HEK293 (cell line): ENCODE results near the gene WNT5B.

Experiments used
- CTCF ChIA-PET: fragments of 350-600 bp; formaldehyde crosslinking; extraction: SDS; loops from one replicate; lab custom pipeline; 2021; ENCODE audit warnings: antibody characterized with exemption; lab: Yijun Ruan, JAX
- POLR2A ChIA-PET: fragments of 300-600 bp; formaldehyde crosslinking; extraction: SDS; loops from one replicate; lab custom pipeline; 2020; ENCODE audit warnings: antibody characterized with exemption, inconsistent platforms; lab: Yijun Ruan, JAX
- H3K27ac ChIP-seq: fragments of 200-500 bp; sonication (Bioruptor generic); 2 replicates; pipeline ENCODE4 v1.5.1; 2014; ENCODE audit warnings: low read depth, low read length, control low read depth, inconsistent platforms; ENCODE audit errors: extremely low read depth
- H3K36me3 ChIP-seq, 2 experiments: fragments of 200-500 bp in 1 of 2; sonication (Bioruptor generic) in 1 of 2; 1 replicate in 1 of 2; 2 replicates in 1 of 2; pipeline ENCODE4 v1.5.1; 2014 to 2017; ENCODE audit warnings: inconsistent platforms in 2 of 2, low read length in 2 of 2; ENCODE audit not compliant: control insufficient read depth in 2 of 2, insufficient read depth in 1 of 2
- H3K4me1 ChIP-seq: fragments of 200-500 bp; sonication (Bioruptor generic); 2 replicates; pipeline ENCODE4 v1.5.1; 2014; ENCODE audit warnings: mild to moderate bottlenecking, low read length, inconsistent platforms; ENCODE audit not compliant: control insufficient read depth, insufficient read depth
- H3K4me3 ChIP-seq: 2 replicates; pipeline ENCODE4 v1.5.1; 2011; ENCODE audit warnings: low read depth, mild to moderate bottlenecking, control low read depth, low read length, moderate library complexity
- H3K9me3 ChIP-seq: fragments of 200-500 bp; sonication (Bioruptor generic); 2 replicates; pipeline ENCODE4 v1.5.1; 2014; ENCODE audit warnings: low read depth, low read length, inconsistent platforms; ENCODE audit not compliant: control insufficient read depth, insufficient read depth
- FEZF1 ChIP-seq: fragments of 450-650 bp; formaldehyde crosslinking; IDR thresholded peaks from 2 replicates; pipeline ENCODE4 v1.5.1; 2016; ENCODE audit warnings: missing biosample characterization, missing genetic modification characterization
- INSM2 ChIP-seq: fragments of 450-650 bp; formaldehyde crosslinking; IDR thresholded peaks from 2 replicates; pipeline ENCODE4 v1.5.1; 2016; ENCODE audit warnings: missing biosample characterization, missing genetic modification characterization
- KLF10 ChIP-seq: fragments of 450-650 bp; IDR thresholded peaks from 2 replicates; pipeline ENCODE4 v1.5.1; 2018; ENCODE audit warnings: missing biosample characterization, mild to moderate bottlenecking, missing genetic modification characterization
- MZF1 ChIP-seq: fragments of 450-650 bp; formaldehyde crosslinking; IDR thresholded peaks from 2 replicates; pipeline ENCODE4 v1.5.1; 2017; ENCODE audit warnings: missing biosample characterization, missing genetic modification characterization, borderline replicate concordance
- REST ChIP-seq: fragments of 450-650 bp; formaldehyde crosslinking; IDR thresholded peaks from 2 replicates; pipeline ENCODE4 v1.5.1; 2016; ENCODE audit warnings: missing biosample characterization, missing genetic modification characterization
- SP7 ChIP-seq: fragments of 450-650 bp; formaldehyde crosslinking; IDR thresholded peaks from 2 replicates; pipeline ENCODE4 v1.5.1; 2016; ENCODE audit warnings: missing biosample characterization, missing genetic modification characterization
- TRIM28 ChIP-seq: IDR thresholded peaks from 2 replicates; pipeline ENCODE4 v1.6.1; 2011; ENCODE audit warnings: low read length, control low read depth, borderline replicate concordance
- ZEB2 ChIP-seq: fragments of 450-650 bp; formaldehyde crosslinking; IDR thresholded peaks from 2 replicates; pipeline ENCODE4 v1.5.1; 2016; ENCODE audit warnings: missing biosample characterization, missing genetic modification characterization
- ZFHX2 ChIP-seq: fragments of 450-650 bp; formaldehyde crosslinking; conservative IDR thresholded peaks from 2 replicates; pipeline ENCODE4 v1.5.1; 2016; ENCODE audit warnings: missing biosample characterization, missing genetic modification characterization
- ZIC2 ChIP-seq: fragments of 450-650 bp; formaldehyde crosslinking; IDR thresholded peaks from 2 replicates; pipeline ENCODE4 v1.5.1; 2016; ENCODE audit warnings: missing biosample characterization, missing genetic modification characterization
- ZNF10 ChIP-seq: fragments of 450-650 bp; formaldehyde crosslinking; IDR thresholded peaks from 2 replicates; pipeline ENCODE4 v1.5.1; 2017; ENCODE audit warnings: missing biosample characterization, missing genetic modification characterization
- ZNF335 ChIP-seq: fragments of 450-650 bp; formaldehyde crosslinking; conservative IDR thresholded peaks from 2 replicates; pipeline ENCODE4 v1.5.1; 2016; ENCODE audit warnings: missing biosample characterization, missing genetic modification characterization
- ZNF341 ChIP-seq: fragments of 450-650 bp; formaldehyde crosslinking; IDR thresholded peaks from 2 replicates; pipeline ENCODE4; 2016; ENCODE audit warnings: low read depth, missing biosample characterization, missing genetic modification characterization
- ZNF366 ChIP-seq: fragments of 450-650 bp; formaldehyde crosslinking; conservative IDR thresholded peaks from 2 replicates; pipeline ENCODE4 v1.5.1; 2016; ENCODE audit warnings: missing biosample characterization, missing genetic modification characterization
- ZNF449 ChIP-seq: fragments of 450-650 bp; formaldehyde crosslinking; IDR thresholded peaks from 2 replicates; pipeline ENCODE4 v1.5.1; 2017; ENCODE audit warnings: missing biosample characterization, mild to moderate bottlenecking, missing genetic modification characterization, moderate library complexity
- ZNF514 ChIP-seq: fragments of 450-650 bp; formaldehyde crosslinking; IDR thresholded peaks from 2 replicates; pipeline ENCODE4 v1.5.1; 2016; ENCODE audit warnings: missing biosample characterization, missing genetic modification characterization
- ZNF561 ChIP-seq: fragments of 450-650 bp; IDR thresholded peaks from 2 replicates; pipeline ENCODE4 v1.5.1; 2018; ENCODE audit warnings: missing biosample characterization, missing genetic modification characterization, borderline replicate concordance
- ZNF600 ChIP-seq: fragments of 450-650 bp; formaldehyde crosslinking; IDR thresholded peaks from 2 replicates; pipeline ENCODE4 v1.5.1; 2016; ENCODE audit warnings: missing biosample characterization, missing genetic modification characterization
- ZNF629 ChIP-seq: fragments of 450-650 bp; formaldehyde crosslinking; IDR thresholded peaks from 2 replicates; pipeline ENCODE4 v1.5.1; 2017; ENCODE audit warnings: missing biosample characterization, missing genetic modification characterization
- TF ChIP-seq, protein P1 (sequence below): fragments of 450-650 bp; formaldehyde crosslinking; IDR thresholded peaks from 2 replicates; pipeline ENCODE4 v1.5.1; 2016; ENCODE audit warnings: missing biosample characterization, missing genetic modification characterization
- TF ChIP-seq, protein P2 (sequence below): fragments of 450-650 bp; formaldehyde crosslinking; IDR thresholded peaks from 2 replicates; pipeline ENCODE4 v1.5.1; 2016; ENCODE audit warnings: missing biosample characterization, missing genetic modification characterization
- TF ChIP-seq, protein P3 (sequence below): fragments of 450-650 bp; IDR thresholded peaks from 2 replicates; pipeline ENCODE4 v1.5.1; 2018; ENCODE audit warnings: missing biosample characterization, mild to moderate bottlenecking, missing genetic modification characterization

WNT5B gene

DNA sequence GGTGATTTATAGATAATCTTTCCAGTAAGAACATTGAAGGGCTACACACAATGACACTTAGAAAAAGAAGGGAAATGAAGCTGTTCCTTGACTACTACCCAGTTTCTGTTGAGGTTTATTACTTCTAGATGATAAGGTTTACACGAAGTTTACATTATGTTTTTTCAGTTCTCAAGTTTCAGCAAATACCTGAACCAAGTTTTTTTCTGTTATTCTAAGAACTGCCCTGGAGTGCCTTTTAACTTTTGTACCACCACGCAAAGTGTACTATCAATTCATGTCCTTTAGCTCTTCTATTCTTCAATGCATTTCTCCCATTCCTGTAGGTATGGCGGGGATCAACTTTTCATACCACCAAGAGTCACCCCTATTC is 40.5 kb upstream of the WNT5B start (continued):
- TF ChIP-seq, protein P1, sequence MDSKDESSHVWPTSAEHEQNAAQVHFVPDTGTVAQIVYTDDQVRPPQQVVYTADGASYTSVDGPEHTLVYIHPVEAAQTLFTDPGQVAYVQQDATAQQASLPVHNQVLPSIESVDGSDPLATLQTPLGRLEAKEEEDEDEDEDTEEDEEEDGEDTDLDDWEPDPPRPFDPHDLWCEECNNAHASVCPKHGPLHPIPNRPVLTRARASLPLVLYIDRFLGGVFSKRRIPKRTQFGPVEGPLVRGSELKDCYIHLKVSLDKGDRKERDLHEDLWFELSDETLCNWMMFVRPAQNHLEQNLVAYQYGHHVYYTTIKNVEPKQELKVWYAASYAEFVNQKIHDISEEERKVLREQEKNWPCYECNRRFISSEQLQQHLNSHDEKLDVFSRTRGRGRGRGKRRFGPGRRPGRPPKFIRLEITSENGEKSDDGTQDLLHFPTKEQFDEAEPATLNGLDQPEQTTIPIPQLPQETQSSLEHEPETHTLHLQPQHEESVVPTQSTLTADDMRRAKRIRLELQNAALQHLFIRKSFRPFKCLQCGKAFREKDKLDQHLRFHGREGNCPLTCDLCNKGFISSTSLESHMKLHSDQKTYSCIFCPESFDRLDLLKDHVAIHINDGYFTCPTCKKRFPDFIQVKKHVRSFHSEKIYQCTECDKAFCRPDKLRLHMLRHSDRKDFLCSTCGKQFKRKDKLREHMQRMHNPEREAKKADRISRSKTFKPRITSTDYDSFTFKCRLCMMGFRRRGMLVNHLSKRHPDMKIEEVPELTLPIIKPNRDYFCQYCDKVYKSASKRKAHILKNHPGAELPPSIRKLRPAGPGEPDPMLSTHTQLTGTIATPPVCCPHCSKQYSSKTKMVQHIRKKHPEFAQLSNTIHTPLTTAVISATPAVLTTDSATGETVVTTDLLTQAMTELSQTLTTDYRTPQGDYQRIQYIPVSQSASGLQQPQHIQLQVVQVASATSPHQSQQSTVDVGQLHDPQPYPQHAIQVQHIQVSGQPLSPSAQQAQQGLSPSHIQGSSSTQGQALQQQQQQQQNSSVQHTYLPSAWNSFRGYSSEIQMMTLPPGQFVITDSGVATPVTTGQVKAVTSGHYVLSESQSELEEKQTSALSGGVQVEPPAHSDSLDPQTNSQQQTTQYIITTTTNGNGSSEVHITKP: no peak
- peak; percentile 32; the same call in 1 of the 2 replicates for TF ChIP-seq ZNF341 (tag by site-specific recombination)
- peak; percentile 64 for TF ChIP-seq FEZF1 (tag by site-specific recombination)
- TF ChIP-seq ZNF335 (tag by site-specific recombination): no peak
- no peak for TF ChIP-seq SP7 (tag by site-specific recombination)
- TF ChIP-seq, protein P2, sequence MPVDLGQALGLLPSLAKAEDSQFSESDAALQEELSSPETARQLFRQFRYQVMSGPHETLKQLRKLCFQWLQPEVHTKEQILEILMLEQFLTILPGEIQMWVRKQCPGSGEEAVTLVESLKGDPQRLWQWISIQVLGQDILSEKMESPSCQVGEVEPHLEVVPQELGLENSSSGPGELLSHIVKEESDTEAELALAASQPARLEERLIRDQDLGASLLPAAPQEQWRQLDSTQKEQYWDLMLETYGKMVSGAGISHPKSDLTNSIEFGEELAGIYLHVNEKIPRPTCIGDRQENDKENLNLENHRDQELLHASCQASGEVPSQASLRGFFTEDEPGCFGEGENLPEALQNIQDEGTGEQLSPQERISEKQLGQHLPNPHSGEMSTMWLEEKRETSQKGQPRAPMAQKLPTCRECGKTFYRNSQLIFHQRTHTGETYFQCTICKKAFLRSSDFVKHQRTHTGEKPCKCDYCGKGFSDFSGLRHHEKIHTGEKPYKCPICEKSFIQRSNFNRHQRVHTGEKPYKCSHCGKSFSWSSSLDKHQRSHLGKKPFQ (tag by site-specific recombination): no peak
- no peak for TF ChIP-seq ZNF10 (tag by site-specific recombination)
- no peak for TF ChIP-seq ZNF449
- no peak for TF ChIP-seq INSM2 (tag by site-specific recombination)
- TF ChIP-seq, protein P3, sequence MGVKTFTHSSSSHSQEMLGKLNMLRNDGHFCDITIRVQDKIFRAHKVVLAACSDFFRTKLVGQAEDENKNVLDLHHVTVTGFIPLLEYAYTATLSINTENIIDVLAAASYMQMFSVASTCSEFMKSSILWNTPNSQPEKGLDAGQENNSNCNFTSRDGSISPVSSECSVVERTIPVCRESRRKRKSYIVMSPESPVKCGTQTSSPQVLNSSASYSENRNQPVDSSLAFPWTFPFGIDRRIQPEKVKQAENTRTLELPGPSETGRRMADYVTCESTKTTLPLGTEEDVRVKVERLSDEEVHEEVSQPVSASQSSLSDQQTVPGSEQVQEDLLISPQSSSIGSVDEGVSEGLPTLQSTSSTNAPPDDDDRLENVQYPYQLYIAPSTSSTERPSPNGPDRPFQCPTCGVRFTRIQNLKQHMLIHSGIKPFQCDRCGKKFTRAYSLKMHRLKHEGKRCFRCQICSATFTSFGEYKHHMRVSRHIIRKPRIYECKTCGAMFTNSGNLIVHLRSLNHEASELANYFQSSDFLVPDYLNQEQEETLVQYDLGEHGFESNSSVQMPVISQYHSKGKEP (tag by site-specific recombination): no peak

GRCh38 chr12:1590221-1590979 is 38.6 kb upstream of the WNT5B start:
- Histone ChIP-seq H3K9me3 (no peaks in the 10 kb centered on the region), H3K27ac (peak overlapping the region; percentile 78), H3K36me3 (peaks cover 0 to 6% of the 10 kb centered on the region in 2 experiments; a peak in 1 of 3 replicates), H3K4me3 (peak overlapping the region; percentile 43), H3K4me1 (peaks cover 26% of the 10 kb centered on the region)
- POLR2A ChIA-PET: interaction anchor here (0.6 to 1.1 kb wide), 4 partner anchors 10 to 101 kb away, joined by 3 to 7 read pairs (median 3); no protein-coding TSS in a partner anchor
- CTCF ChIA-PET: interaction anchor here (2.7 kb wide), 1 partner anchor 473 kb away, joined by 19 read pairs; no protein-coding TSS in a partner anchor
- TF ChIP-seq REST (tag by site-specific recombination) (peak; percentile 58), ZNF514 (no peak), TRIM28 (0 out of 2 replicates have a peak, but pooled peaks have one; percentile 56), ZNF366 (tag by site-specific recombination) (peak; percentile 12; the same call in 1 of the 2 replicates), KLF10 (peak; percentile 86), ZEB2 (tag by site-specific recombination) (peak; percentile 28), ZNF561 (tag by site-specific recombination) (no peak), ZFHX2 (tag by site-specific recombination) (peak; percentile 91), ZNF600 (tag by site-specific recombination) (peak; percentile 54), ZNF629 (tag by site-specific recombination) (no peak), MZF1 (tag by site-specific recombination) (peak; percentile 87), ZIC2 (tag by site-specific recombination) (peak; percentile 60)
